IMR-90 (cell line): ENCODE measurements around the gene PRDM2.

ENCODE experiments used
- CEBPB ChIP-seq: IDR thresholded peaks from 2 replicates; pipeline ENCODE4 v1.6.1; 2012; ENCODE audit warnings: low read depth, low read length, improper control_type of control experiment
- FOS ChIP-seq: fragments of 150-350 bp; IDR thresholded peaks from 2 replicates; pipeline ENCODE4 v1.6.1; 2016; ENCODE audit warnings: low read depth, low read length
- MAFK ChIP-seq: IDR thresholded peaks from 2 replicates; pipeline ENCODE4 v1.6.1; 2012; ENCODE audit warnings: low read depth, low read length, improper control_type of control experiment
- MAZ ChIP-seq: IDR thresholded peaks from 2 replicates; pipeline ENCODE4 v1.6.1; 2012; ENCODE audit warnings: low read depth, mild to moderate bottlenecking, low read length, improper control_type of control experiment, moderate library complexity, borderline replicate concordance
- MXI1 ChIP-seq: IDR thresholded peaks from 2 replicates; pipeline ENCODE4 v1.6.1; 2012; ENCODE audit warnings: low read depth, mild to moderate bottlenecking, low read length, moderate library complexity, borderline replicate concordance
- POLR2A ChIP-seq: IDR thresholded peaks from 2 replicates; pipeline ENCODE4 v1.6.1; 2012; ENCODE audit warnings: mild to moderate bottlenecking, low read depth, low read length
- RAD21 ChIP-seq: IDR thresholded peaks from 2 replicates; pipeline ENCODE4 v1.6.1; 2012; ENCODE audit warnings: low read length, improper control_type of control experiment
- RFX5 ChIP-seq: IDR thresholded peaks from 2 replicates; pipeline ENCODE4 v1.8.0; 2012; ENCODE audit warnings: low read depth, mild to moderate bottlenecking, low read length, moderate library complexity
- TF ChIP-seq, protein P1 (sequence below): fragments of 150-350 bp; IDR thresholded peaks from 2 replicates; pipeline ENCODE4 v1.6.1; 2017; ENCODE audit warnings: mild to moderate bottlenecking, antibody characterized with exemption, low read length, low read depth
- TF ChIP-seq, protein P2 (sequence below): conservative IDR thresholded peaks from 2 replicates; pipeline ENCODE4 v1.5.1; 2012; ENCODE audit warnings: mild to moderate bottlenecking, low read depth, low read length, improper control_type of control experiment

DNA sequence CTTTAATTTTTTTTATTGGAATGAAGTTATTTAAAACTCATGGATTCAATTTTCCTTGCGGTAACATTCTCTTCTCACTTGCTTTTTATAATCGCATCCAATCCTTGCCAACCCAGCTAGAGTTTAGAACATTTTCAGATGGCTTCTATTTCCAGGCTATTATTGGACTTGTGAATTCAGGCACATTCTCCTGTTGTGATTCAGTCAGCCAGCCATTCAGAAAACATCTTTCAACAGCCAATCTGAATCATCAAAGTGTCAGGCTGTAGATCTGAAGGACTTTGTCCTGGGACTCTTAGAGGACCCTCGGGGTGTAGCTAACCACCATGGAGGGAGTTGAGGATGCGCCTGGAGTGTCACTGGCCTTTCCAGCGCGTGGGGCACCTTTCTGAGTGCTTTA is 92.4 kb downstream of the PRDM2 start:
- TF ChIP-seq, protein P1, sequence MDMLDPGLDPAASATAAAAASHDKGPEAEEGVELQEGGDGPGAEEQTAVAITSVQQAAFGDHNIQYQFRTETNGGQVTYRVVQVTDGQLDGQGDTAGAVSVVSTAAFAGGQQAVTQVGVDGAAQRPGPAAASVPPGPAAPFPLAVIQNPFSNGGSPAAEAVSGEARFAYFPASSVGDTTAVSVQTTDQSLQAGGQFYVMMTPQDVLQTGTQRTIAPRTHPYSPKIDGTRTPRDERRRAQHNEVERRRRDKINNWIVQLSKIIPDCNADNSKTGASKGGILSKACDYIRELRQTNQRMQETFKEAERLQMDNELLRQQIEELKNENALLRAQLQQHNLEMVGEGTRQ, result no peak
- TF ChIP-seq, protein P2, sequence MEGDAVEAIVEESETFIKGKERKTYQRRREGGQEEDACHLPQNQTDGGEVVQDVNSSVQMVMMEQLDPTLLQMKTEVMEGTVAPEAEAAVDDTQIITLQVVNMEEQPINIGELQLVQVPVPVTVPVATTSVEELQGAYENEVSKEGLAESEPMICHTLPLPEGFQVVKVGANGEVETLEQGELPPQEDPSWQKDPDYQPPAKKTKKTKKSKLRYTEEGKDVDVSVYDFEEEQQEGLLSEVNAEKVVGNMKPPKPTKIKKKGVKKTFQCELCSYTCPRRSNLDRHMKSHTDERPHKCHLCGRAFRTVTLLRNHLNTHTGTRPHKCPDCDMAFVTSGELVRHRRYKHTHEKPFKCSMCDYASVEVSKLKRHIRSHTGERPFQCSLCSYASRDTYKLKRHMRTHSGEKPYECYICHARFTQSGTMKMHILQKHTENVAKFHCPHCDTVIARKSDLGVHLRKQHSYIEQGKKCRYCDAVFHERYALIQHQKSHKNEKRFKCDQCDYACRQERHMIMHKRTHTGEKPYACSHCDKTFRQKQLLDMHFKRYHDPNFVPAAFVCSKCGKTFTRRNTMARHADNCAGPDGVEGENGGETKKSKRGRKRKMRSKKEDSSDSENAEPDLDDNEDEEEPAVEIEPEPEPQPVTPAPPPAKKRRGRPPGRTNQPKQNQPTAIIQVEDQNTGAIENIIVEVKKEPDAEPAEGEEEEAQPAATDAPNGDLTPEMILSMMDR, result no peak
- TF ChIP-seq POLR2A, result no peak
- TF ChIP-seq RAD21, result no peak
- TF ChIP-seq RFX5, result no peak
- TF ChIP-seq MXI1, result no peak
- no peak for TF ChIP-seq MAFK
- no peak for TF ChIP-seq CEBPB
- no peak for TF ChIP-seq MAZ
- TF ChIP-seq FOS, result no peak
